ENCODE results near the gene ECPAS. TPM values are rescaled to one million over a fixed set of nuclear protein-coding genes. Genes with fewer than 3 reads are reported as not detected.
A peak's percentile ranks its signal among the peaks of the same experiment; 100 is the strongest.
"Not testable (repeated sequence)": the region's sequence is repeated elsewhere in the genome, so short reads cannot be mapped to it uniquely, and the experiment has no call there.

ECPAS gene
- total RNA-seq, 2 experiments from 2014 or later: 55.9 to 59.1 TPM

- CTCF ChIA-PET: interaction anchor here (0.8 kb wide), 1 partner anchor 9 kb away, joined by 3 read pairs; no protein-coding TSS in a partner anchor
- Mint-ChIP-seq H3K4me1 (ENCODE audit: low read depth) (no peaks in the 10 kb centered on the region), H3K27me3 (ENCODE audit: low read depth) (no peaks in the 10 kb centered on the region), H3K36me3 (ENCODE audit: low read depth) (peaks cover 46% of the 10 kb centered on the region), H3K4me3 (no peak overlapping the region), H3K27ac (no peak overlapping the region), H3K9me3 (ENCODE audit: insufficient read depth) (no peaks in the 10 kb centered on the region)
- DNase-seq (no peak), ATAC-seq (no peak)
- POLR2A ChIA-PET: no interaction called here
Observed at GRCh38 chr9:111362526-111362925, 121.7 kb downstream of the ECPAS start.

- Mint-ChIP-seq H3K4me3 (no peak overlapping the region), H3K27ac (no peak overlapping the region), H3K27me3 (ENCODE audit: low read depth) (no peaks in the 10 kb centered on the region), H3K9me3 (ENCODE audit: insufficient read depth) (no peaks in the 10 kb centered on the region), H3K36me3 (ENCODE audit: low read depth) (peaks cover 40% of the 10 kb centered on the region), H3K4me1 (ENCODE audit: low read depth) (no peaks in the 10 kb centered on the region)
- CTCF ChIA-PET: no interaction called here
- POLR2A ChIA-PET: no interaction called here
- DNase-seq (no peak), ATAC-seq (no peak)
Observed at GRCh38 chr9:111360881-111361280, 123.3 kb downstream of the ECPAS start.

- Mint-ChIP-seq H3K27me3 (ENCODE audit: low read depth) (no peaks in the 10 kb centered on the region), H3K9me3 (ENCODE audit: insufficient read depth) (no peaks in the 10 kb centered on the region), H3K4me3 (no peak overlapping the region), H3K36me3 (ENCODE audit: low read depth) (peaks cover 7% of the 10 kb centered on the region), H3K27ac (no peak overlapping the region), H3K4me1 (ENCODE audit: low read depth) (no peaks in the 10 kb centered on the region)
- ATAC-seq: no peak
- no peak for DNase-seq
- CTCF ChIA-PET: interaction anchor here (1.5 kb wide), 1 partner anchor 11 kb away, joined by 3 read pairs; no protein-coding TSS in a partner anchor
- POLR2A ChIA-PET: no interaction called here
Observed at GRCh38 chr9:111356481-111357244, 127.5 kb downstream of the ECPAS start.

- ChIA-PET POLR2A (no interaction called here), CTCF (no interaction called here)
- H3K36me3 Mint-ChIP-seq (ENCODE audit: low read depth): no peaks in the 10 kb centered on the region
- H3K4me3 Mint-ChIP-seq: no peak overlapping the region
- ATAC-seq (no peak), DNase-seq (no peak)
- H3K27me3 Mint-ChIP-seq (ENCODE audit: low read depth): peaks cover 6% of the 10 kb centered on the region
- H3K27ac Mint-ChIP-seq: no peak overlapping the region
- no peaks in the 10 kb centered on the region for H3K4me1 Mint-ChIP-seq (ENCODE audit: low read depth)
- H3K9me3 Mint-ChIP-seq (ENCODE audit: insufficient read depth): no peaks in the 10 kb centered on the region
Observed at GRCh38 chr9:111352545-111352944, 131.6 kb downstream of the ECPAS start.

- Mint-ChIP-seq H3K4me1 (ENCODE audit: low read depth) (no peaks in the 10 kb centered on the region), H3K27me3 (ENCODE audit: low read depth) (peaks cover 10% of the 10 kb centered on the region), H3K9me3 (ENCODE audit: insufficient read depth) (no peaks in the 10 kb centered on the region), H3K4me3 (no peak overlapping the region), H3K36me3 (ENCODE audit: low read depth) (no peaks in the 10 kb centered on the region), H3K27ac (no peak overlapping the region)
- ATAC-seq: no peak
- no peak for DNase-seq
- ChIA-PET POLR2A (no interaction called here), CTCF (no interaction called here)
Observed at GRCh38 chr9:111350556-111350955, 133.6 kb downstream of the ECPAS start.

GRCh38 chr9:111349766-111350165 lies 134.4 kb downstream of the ECPAS start:
- DNase-seq: no peak
- CTCF ChIA-PET: no interaction called here
- H3K36me3 Mint-ChIP-seq (ENCODE audit: low read depth): no peaks in the 10 kb centered on the region
- ATAC-seq: no peak
- H3K27ac Mint-ChIP-seq: no peak overlapping the region
- H3K27me3 Mint-ChIP-seq (ENCODE audit: low read depth): peaks cover 10% of the 10 kb centered on the region
- no peak overlapping the region for H3K4me3 Mint-ChIP-seq
- no peaks in the 10 kb centered on the region for H3K4me1 Mint-ChIP-seq (ENCODE audit: low read depth)
- no peaks in the 10 kb centered on the region for H3K9me3 Mint-ChIP-seq (ENCODE audit: insufficient read depth)
- POLR2A ChIA-PET: no interaction called here

GRCh38 chr9:111348821-111349271 lies 135.3 kb downstream of the ECPAS start:
- no peak overlapping the region for H3K27ac Mint-ChIP-seq
- ATAC-seq (no peak), DNase-seq (no peak)
- H3K9me3 Mint-ChIP-seq (ENCODE audit: insufficient read depth): no peaks in the 10 kb centered on the region
- POLR2A ChIA-PET: no interaction called here
- H3K36me3 Mint-ChIP-seq (ENCODE audit: low read depth): no peaks in the 10 kb centered on the region
- peaks cover 10% of the 10 kb centered on the region for H3K27me3 Mint-ChIP-seq (ENCODE audit: low read depth)
- no peak overlapping the region for H3K4me3 Mint-ChIP-seq
- no peaks in the 10 kb centered on the region for H3K4me1 Mint-ChIP-seq (ENCODE audit: low read depth)
- CTCF ChIA-PET: no interaction called here

- H3K4me1 Mint-ChIP-seq (ENCODE audit: low read depth); H3K27me3 Mint-ChIP-seq (ENCODE audit: low read depth); CTCF ChIA-PET; H3K27ac Mint-ChIP-seq; ATAC-seq; H3K4me3 Mint-ChIP-seq; POLR2A ChIA-PET; H3K9me3 Mint-ChIP-seq (ENCODE audit: insufficient read depth); H3K36me3 Mint-ChIP-seq (ENCODE audit: low read depth): not testable (repeated sequence)
- peak; percentile 26 for DNase-seq
Observed at GRCh38 chr9:111334318-111334863, 149.8 kb downstream of the ECPAS start.

GRCh38 chr9:111330124-111330523 lies 154.1 kb downstream of the ECPAS start, which contains the start of gene OR2K2:
TSS of gene OR2K2 (minus strand) at chr9:111330224. CDS start at chr9:111328433, 1,791 bp downstream.
- POLR2A ChIA-PET: no interaction called here
- no peaks in the 10 kb centered on the region for H3K9me3 Mint-ChIP-seq (ENCODE audit: insufficient read depth)
- no peak for ATAC-seq
- H3K4me1 Mint-ChIP-seq (ENCODE audit: low read depth): peaks cover 5% of the 10 kb centered on the region
- no peak within 1 kb of the TSS for H3K27ac Mint-ChIP-seq
- no peaks in the 10 kb centered on the region for H3K36me3 Mint-ChIP-seq (ENCODE audit: low read depth)
- CTCF ChIA-PET: no interaction called here
- peaks cover 14% of the 10 kb centered on the region for H3K27me3 Mint-ChIP-seq (ENCODE audit: low read depth)
- H3K4me3 Mint-ChIP-seq: no peak within 1 kb of the TSS
- no peak for DNase-seq

- no peak for DNase-seq
- H3K36me3 Mint-ChIP-seq (ENCODE audit: low read depth): no peaks in the 10 kb centered on the region
- H3K27ac Mint-ChIP-seq: no peak overlapping the region
- no peaks in the 10 kb centered on the region for H3K9me3 Mint-ChIP-seq (ENCODE audit: insufficient read depth)
- no peak for ATAC-seq
- no peak overlapping the region for H3K4me3 Mint-ChIP-seq
- H3K27me3 Mint-ChIP-seq (ENCODE audit: low read depth): no peaks in the 10 kb centered on the region
- CTCF ChIA-PET: no interaction called here
- no peaks in the 10 kb centered on the region for H3K4me1 Mint-ChIP-seq (ENCODE audit: low read depth)
- POLR2A ChIA-PET: no interaction called here
Observed at GRCh38 chr9:111320631-111321030, 163.6 kb downstream of the ECPAS start.

GRCh38 chr9:111316796-111317195 lies 167.4 kb downstream of the ECPAS start:
- Mint-ChIP-seq H3K27ac (no peak overlapping the region), H3K27me3 (ENCODE audit: low read depth) (peaks cover 4% of the 10 kb centered on the region), H3K9me3 (ENCODE audit: insufficient read depth) (no peaks in the 10 kb centered on the region), H3K4me1 (ENCODE audit: low read depth) (no peaks in the 10 kb centered on the region), H3K36me3 (ENCODE audit: low read depth) (no peaks in the 10 kb centered on the region), H3K4me3 (no peak overlapping the region)
- no peak for ATAC-seq
- ChIA-PET CTCF (no interaction called here), POLR2A (no interaction called here)
- no peak for DNase-seq
